SKM-1 (cell line): Measurements from ENCODE around the gene SPPL2C.

Source experiments
- DNase-seq: peaks from one replicate; lab custom pipeline; 2025; ENCODE audit not compliant: unreplicated experiment; lab: John Stamatoyannopoulos, UW

SPPL2C gene, protein sequence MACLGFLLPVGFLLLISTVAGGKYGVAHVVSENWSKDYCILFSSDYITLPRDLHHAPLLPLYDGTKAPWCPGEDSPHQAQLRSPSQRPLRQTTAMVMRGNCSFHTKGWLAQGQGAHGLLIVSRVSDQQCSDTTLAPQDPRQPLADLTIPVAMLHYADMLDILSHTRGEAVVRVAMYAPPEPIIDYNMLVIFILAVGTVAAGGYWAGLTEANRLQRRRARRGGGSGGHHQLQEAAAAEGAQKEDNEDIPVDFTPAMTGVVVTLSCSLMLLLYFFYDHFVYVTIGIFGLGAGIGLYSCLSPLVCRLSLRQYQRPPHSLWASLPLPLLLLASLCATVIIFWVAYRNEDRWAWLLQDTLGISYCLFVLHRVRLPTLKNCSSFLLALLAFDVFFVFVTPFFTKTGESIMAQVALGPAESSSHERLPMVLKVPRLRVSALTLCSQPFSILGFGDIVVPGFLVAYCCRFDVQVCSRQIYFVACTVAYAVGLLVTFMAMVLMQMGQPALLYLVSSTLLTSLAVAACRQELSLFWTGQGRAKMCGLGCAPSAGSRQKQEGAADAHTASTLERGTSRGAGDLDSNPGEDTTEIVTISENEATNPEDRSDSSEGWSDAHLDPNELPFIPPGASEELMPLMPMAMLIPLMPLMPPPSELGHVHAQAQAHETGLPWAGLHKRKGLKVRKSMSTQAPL

GRCh38 chr17:45844695-45845375 lies at the start of gene SPPL2C:
TSS of gene SPPL2C (plus strand) at chr17:45844881. CDS start at chr17:45844907, 26 bp downstream.
- no peak for DNase-seq

DNA sequence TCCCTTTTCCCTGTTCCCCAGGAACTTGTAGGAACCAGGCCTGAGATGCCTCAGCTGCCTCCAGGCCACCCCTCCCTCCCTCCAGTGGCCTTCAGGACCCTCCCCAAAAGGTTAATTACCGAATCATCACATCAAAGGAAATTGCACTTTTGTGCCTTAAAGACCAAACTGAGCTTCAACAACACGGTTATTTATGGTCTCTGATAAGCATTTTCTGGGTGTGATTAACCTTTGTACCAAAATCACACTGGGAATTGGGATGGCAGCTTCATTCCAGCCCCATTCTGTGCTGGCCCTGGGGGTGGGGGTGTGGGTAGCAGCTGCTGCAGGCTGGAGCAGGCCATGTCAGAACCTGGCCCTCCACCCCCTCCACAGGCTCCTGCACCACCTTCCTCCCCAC lies 43.9 kb upstream of the SPPL2C start:
- no peak for DNase-seq

DNA sequence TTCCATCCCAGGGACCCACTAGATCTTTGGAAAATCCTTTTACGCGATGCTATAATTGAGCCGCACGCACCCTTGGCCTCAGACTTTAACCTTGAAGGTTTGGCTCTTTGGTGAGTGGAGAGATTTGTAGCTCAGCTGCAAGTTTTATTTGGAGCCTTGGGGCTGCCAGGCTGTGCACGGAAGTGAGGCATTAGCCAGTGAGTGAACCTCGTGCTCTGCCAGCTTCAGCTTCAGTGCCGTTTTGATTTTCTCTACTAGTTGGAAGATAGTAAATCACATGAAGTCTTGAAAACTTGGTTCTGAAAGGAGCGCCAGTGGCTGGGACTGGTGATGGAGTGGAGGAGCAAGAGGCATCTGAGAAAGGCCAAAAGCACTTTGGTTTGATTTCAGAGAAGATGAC lies 43.3 kb upstream of the SPPL2C start:
- DNase-seq, result no peak

DNA sequence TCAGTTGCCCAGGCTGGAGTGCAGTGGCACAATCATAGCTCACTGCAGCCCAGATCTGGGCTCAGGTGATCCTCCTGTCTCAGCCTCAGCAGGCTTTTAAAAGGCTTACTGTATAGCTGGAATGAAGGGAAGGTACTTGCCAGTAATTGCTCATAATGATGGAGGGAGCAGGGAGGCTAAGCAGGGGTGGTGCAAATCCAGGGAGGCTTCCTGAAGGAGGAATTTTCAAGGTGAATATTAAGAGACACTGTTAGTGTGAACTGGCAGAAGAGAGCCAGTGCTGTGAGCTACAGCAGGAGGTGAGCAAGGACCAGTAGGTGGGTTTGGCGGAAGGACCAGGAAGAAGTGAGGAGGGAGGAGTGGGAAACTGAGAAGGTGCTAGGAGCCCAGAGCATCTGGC lies 35.8 kb upstream of the SPPL2C start:
- no peak for DNase-seq

- no peak for DNase-seq
These were observed 35.2 kb upstream of the SPPL2C start for GRCh38 chr17:45809499-45809898.

GRCh38 chr17:45812102-45812501 lies 32.6 kb upstream of the SPPL2C start:
- DNase-seq, result no peak

DNA sequence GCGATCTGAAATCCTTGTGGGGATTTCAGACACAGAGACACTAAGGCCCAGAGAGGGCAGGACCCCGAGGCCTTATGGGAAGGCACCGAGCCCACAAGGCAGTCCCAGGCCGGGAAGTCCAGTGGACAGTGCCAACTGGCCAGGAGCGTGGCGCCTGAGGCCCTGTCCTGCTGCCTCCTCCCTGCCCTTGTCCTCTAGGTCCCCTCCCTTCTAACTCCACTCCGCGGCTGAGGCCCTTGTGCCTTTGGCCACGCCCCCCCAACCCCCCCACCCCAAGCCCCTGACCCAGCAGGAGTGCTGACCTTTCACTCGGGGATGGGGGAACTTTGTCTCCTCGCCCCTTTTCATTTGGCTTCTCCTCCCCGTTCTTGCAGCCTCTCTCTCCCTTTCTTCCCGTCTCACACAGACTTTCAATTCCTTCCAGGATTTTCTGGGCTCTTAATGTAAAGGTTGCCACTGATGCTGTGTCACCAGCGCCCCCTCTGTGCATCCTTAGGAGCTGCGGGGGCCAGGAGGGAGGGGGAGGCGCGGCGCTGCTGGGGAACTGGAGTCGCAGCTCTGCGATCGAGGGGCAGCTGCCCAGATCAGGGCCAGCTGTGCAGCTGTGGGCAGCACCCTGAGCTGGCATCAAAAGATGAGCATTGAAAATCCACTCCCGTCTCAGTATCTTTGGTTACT lies 31.5 kb upstream of the SPPL2C start:
- DNase-seq, result no peak

GRCh38 chr17:45814622-45815606 lies 29.8 kb upstream of the SPPL2C start:
- no peak for DNase-seq

DNA sequence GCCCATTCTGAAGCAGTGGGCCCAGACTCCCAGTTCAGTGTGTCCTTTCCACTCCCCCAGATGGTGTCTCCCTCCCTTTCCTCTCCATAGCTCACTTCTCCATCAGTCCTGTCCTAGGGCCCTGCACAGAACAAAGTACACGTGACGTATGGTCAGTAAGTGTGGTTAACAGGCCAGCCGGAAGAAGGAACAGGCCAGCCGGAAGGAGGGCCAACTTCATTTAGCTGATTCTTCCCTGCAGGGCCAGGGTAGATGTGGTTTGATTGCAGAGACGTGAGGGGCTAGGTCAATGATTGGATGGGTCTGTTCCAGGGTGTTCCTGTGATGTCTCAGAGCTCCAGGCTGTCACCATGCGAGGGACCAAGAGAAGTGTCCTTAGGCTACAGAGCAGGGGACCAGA lies 28.9 kb upstream of the SPPL2C start:
- DNase-seq, result no peak

DNA sequence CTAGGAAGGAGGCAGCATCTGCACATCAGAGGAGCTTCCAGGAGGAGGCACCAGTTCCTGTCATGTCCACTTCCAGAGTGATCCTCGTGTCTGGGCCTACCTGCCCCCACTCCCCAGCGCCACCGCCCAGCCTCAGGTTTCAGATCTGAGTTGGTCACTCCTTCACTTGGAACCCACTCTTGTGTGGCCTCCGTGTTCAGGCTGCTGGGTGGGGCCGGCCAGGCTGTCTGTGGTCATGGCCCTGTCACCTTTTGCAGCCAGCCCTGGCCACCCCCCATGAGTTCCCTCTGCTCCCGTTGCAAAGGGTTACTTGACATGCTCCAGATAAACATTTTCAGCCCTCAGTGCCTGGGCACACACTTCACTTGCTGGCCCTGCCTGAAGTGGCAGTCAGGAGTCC lies 26.6 kb upstream of the SPPL2C start:
- no peak for DNase-seq

GRCh38 chr17:45818699-45819098 lies 26.0 kb upstream of the SPPL2C start:
- no peak for DNase-seq

GRCh38 chr17:45819632-45820031 lies 25.0 kb upstream of the SPPL2C start:
- DNase-seq, result no peak

DNA sequence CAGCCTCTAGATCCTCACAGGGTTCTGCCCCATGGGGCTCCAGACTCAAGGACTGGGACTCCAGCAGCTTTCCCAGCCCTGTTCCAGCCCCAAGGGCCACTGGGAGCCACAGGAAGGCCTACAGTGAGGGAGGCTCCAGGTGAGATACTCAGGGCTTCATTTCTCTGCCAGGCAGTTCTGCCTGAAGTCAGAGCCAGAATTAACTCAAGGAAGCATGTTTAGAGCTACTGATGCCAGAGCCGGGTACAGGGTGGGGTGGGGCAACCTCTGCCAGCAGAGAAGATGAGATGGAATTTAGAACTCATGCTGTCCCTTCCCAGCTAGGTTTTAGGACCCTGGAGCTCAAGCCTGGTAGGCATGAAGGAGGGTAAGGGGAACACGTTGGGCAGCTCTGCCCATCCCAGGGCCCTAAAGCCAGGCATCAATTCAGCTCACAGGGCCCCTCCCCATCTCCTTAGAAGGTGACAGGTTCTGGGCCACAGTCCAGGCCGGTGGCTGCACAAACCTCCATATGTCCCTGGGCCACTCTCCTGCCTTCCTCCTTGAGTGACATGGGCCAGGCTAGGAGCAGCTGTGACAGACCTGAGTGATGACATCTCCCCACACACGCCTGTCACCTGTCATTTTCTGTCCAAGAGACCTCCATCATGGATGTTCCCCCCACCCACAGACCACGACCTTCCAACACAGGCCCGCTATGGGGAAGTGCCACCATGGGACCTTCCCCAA lies 24.5 kb upstream of the SPPL2C start:
- DNase-seq, result no peak

DNA sequence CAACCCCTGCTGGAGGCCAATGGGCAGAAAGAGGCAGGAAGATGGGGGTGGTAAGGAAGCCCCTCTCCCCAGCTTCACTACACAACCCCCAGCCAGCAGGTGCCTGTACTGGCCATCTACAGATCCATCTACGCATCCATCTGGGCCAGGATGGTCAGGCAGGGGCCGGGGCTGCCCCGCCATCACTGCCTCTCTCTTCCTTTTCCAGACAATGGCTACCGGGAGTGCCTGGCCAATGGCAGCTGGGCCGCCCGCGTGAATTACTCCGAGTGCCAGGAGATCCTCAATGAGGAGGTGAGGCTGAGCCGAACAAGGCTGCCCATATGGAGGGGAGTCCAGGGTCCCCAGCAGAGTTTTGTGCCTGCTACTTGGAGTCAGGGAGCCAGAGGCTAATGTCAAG lies 23.5 kb upstream of the SPPL2C start:
- no peak for DNase-seq

- no peak for DNase-seq
These were observed 21.1 kb upstream of the SPPL2C start for GRCh38 chr17:45823598-45823997.

- no peak for DNase-seq
These were observed 20.2 kb upstream of the SPPL2C start for GRCh38 chr17:45824475-45824874.

DNA sequence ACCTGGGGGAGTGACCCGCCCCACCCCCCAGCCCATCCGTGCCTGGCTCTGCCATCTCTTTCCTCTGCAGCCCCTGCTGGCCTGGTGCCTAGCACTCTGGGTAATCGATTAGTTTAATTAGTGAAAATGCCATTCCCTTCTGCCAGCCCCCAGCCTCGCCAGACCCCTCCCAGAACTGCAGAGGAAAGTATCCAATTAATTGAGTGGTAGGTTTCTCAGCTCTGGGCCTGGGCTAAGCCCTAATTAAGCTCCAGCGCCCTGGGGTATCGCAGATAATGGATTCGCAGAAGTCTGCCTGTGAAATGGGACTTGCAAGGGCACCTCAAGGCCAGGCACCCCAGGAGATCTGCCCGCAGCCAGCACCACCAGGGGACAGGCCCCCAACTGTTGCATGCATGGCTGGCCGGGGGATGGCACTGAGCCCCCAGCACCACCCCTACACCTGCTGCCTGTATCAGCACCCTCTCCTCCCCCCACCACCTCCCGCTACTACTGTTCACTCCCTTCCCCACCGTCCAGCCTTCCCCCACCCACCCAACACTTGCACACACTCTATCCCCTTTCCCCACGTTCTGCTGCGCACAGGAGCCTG lies 19.7 kb upstream of the SPPL2C start:
- DNase-seq, result no peak

- DNase-seq, result no peak
These were observed 18.9 kb upstream of the SPPL2C start for GRCh38 chr17:45825792-45826191.

- DNase-seq, result no peak
These were observed 17.6 kb upstream of the SPPL2C start for GRCh38 chr17:45826919-45827588.
